ENCODE results near the gene ST7. TPM values are rescaled to one million over a fixed set of nuclear protein-coding genes. Genes with fewer than 3 reads are reported as not detected.

Gene ST7
- total RNA-seq, 1 experiment from 2014 or later: 19.6 TPM

DNA sequence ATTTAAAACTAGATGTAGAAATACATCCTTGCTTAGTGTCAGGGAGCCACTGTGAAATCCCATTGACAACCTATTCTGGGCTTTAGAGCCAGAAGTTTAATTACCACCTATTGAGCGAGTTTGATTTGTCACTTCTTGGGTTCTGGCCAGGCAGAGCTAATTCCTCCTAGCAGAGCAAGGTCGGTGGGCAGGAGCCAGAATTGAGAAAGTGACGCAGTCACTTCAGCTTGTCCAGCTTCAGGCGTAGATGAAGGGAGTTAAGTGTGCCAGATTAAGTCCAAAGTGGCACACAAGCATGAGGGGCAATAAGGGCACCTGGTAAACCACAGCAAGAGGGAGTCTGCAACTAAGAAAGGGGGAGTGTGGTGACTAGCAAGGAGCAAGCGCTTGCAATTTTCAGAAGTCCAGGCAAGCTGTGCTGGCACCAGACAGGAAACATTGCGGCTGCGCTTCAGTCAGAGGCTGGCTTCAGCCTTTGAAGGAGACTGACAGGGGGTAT, 119.4 kb downstream of the ST7 start:
- intact Hi-C loops (cut with micrococcal nuclease; ENCODE audit: unreplicated experiment): no loop called here
- in situ Hi-C loops (cut with HindIII; ENCODE audit: low pct_unique_long_range_greater_than_20kb, low sequenced_read_pairs): no loop called here
- CTCF ChIA-PET: no interaction called here
- DNase-seq (ENCODE audit: low read depth, low spot score) (no peak), ATAC-seq (peak; percentile 48; the same call in 1 of the 2 replicates)
- H3K4me1 ChIP-seq (ENCODE audit: control insufficient read depth, insufficient read depth, low read length): peaks cover 2% of the 10 kb centered on the region; the same call in 1 of the 2 replicates
- H3K36me3 ChIP-seq (ENCODE audit: control insufficient read depth, insufficient read depth, low read length): no peaks in the 10 kb centered on the region
- TF ChIP-seq POLR2AphosphoS5 (IDR thresholded peaks at IDR 0.05; ENCODE audit: low read depth, low read length) (no peak), SIN3A (IDR thresholded peaks at IDR 0.05; ENCODE audit: borderline replicate concordance, insufficient read depth, low read depth, low read length) (no peak), TCF7L2 (IDR thresholded peaks at IDR 0.05; ENCODE audit: low read depth, low read length) (no peak)
- TF ChIP-seq, protein P1, sequence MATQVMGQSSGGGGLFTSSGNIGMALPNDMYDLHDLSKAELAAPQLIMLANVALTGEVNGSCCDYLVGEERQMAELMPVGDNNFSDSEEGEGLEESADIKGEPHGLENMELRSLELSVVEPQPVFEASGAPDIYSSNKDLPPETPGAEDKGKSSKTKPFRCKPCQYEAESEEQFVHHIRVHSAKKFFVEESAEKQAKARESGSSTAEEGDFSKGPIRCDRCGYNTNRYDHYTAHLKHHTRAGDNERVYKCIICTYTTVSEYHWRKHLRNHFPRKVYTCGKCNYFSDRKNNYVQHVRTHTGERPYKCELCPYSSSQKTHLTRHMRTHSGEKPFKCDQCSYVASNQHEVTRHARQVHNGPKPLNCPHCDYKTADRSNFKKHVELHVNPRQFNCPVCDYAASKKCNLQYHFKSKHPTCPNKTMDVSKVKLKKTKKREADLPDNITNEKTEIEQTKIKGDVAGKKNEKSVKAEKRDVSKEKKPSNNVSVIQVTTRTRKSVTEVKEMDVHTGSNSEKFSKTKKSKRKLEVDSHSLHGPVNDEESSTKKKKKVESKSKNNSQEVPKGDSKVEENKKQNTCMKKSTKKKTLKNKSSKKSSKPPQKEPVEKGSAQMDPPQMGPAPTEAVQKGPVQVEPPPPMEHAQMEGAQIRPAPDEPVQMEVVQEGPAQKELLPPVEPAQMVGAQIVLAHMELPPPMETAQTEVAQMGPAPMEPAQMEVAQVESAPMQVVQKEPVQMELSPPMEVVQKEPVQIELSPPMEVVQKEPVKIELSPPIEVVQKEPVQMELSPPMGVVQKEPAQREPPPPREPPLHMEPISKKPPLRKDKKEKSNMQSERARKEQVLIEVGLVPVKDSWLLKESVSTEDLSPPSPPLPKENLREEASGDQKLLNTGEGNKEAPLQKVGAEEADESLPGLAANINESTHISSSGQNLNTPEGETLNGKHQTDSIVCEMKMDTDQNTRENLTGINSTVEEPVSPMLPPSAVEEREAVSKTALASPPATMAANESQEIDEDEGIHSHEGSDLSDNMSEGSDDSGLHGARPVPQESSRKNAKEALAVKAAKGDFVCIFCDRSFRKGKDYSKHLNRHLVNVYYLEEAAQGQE (IDR thresholded peaks at IDR 0.05; ENCODE audit: insufficient read depth in 1 of 2, low read depth in 2 of 2, low read length in 1 of 2): no peak
- TF ChIP-seq, protein P2, sequence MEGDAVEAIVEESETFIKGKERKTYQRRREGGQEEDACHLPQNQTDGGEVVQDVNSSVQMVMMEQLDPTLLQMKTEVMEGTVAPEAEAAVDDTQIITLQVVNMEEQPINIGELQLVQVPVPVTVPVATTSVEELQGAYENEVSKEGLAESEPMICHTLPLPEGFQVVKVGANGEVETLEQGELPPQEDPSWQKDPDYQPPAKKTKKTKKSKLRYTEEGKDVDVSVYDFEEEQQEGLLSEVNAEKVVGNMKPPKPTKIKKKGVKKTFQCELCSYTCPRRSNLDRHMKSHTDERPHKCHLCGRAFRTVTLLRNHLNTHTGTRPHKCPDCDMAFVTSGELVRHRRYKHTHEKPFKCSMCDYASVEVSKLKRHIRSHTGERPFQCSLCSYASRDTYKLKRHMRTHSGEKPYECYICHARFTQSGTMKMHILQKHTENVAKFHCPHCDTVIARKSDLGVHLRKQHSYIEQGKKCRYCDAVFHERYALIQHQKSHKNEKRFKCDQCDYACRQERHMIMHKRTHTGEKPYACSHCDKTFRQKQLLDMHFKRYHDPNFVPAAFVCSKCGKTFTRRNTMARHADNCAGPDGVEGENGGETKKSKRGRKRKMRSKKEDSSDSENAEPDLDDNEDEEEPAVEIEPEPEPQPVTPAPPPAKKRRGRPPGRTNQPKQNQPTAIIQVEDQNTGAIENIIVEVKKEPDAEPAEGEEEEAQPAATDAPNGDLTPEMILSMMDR (IDR thresholded peaks at IDR 0.05): no peak
- POLR2A ChIA-PET: interaction anchor here (0.6 kb wide), 1 partner anchor 443 kb away, joined by 5 read pairs; no protein-coding TSS in a partner anchor
- no peak overlapping the region for H3K4me3 ChIP-seq (ENCODE audit: low read depth in 2 of 2, low read length in 2 of 2)
- H3K9me3 ChIP-seq (ENCODE audit: control insufficient read depth, insufficient read depth, low read depth, low read length): no peaks in the 10 kb centered on the region
- H3K27ac ChIP-seq (ENCODE audit: low read length): no peak overlapping the region; the same call in 1 of the 2 replicates
- BruUV-seq (replicated peaks): no TSS peak
- H3K27me3 ChIP-seq (ENCODE audit: control insufficient read depth, insufficient read depth, low read length): no peaks in the 10 kb centered on the region

DNA sequence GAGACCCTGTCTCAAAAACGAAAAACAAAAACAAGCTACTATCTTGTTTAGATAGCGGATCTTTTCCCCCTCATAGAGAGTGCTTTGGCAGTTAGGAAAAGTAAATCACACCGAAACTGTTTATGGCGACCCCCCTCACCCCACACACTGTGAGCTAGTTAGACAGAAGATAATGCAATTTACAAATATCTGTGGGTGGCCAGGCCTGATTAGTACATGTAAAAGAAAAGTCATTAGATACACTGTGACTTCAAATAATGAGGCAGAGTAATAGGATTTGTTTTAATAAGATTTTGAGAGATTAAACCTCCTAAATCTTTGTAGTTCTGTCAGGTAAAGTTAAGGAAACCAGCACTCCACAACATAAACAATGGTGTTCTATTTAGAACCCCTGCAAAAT, 121.1 kb downstream of the ST7 start:
- in situ Hi-C loops (cut with HindIII; ENCODE audit: low pct_unique_long_range_greater_than_20kb, low sequenced_read_pairs): no loop called here
- no TSS peak for BruUV-seq (replicated peaks)
- TF ChIP-seq, protein P1 (IDR thresholded peaks at IDR 0.05; ENCODE audit: insufficient read depth in 1 of 2, low read depth in 2 of 2, low read length in 1 of 2): no peak
- TF ChIP-seq POLR2AphosphoS5 (IDR thresholded peaks at IDR 0.05; ENCODE audit: low read depth, low read length) (no peak), TCF7L2 (IDR thresholded peaks at IDR 0.05; ENCODE audit: low read depth, low read length) (no peak), SIN3A (IDR thresholded peaks at IDR 0.05; ENCODE audit: borderline replicate concordance, insufficient read depth, low read depth, low read length) (no peak)
- TF ChIP-seq, protein P2 (IDR thresholded peaks at IDR 0.05): no peak

More for the DNA sequence above, 121.1 kb downstream of the ST7 start:
- ATAC-seq (no peak), DNase-seq (ENCODE audit: low read depth, low spot score) (no peak)
- no peak overlapping the region for H3K27ac ChIP-seq (ENCODE audit: low read length)
- H3K9me3 ChIP-seq (ENCODE audit: control insufficient read depth, insufficient read depth, low read depth, low read length): no peaks in the 10 kb centered on the region
- H3K36me3 ChIP-seq (ENCODE audit: control insufficient read depth, insufficient read depth, low read length): no peaks in the 10 kb centered on the region
- H3K4me1 ChIP-seq (ENCODE audit: control insufficient read depth, insufficient read depth, low read length): peaks cover 2% of the 10 kb centered on the region; the same call in 1 of the 2 replicates
- intact Hi-C loops (cut with micrococcal nuclease; ENCODE audit: unreplicated experiment): no loop called here
- CTCF ChIA-PET: no interaction called here
- no peak overlapping the region for H3K4me3 ChIP-seq (ENCODE audit: low read depth in 2 of 2, low read length in 2 of 2)
- POLR2A ChIA-PET: no interaction called here
- no peaks in the 10 kb centered on the region for H3K27me3 ChIP-seq (ENCODE audit: control insufficient read depth, insufficient read depth, low read length)

Measured in Panc1 (cell line).